HUDEP-2 (cell line): ENCODE results near the gene ATP8B2.

Experiments
- DNase-seq, 76 experiments: peaks; one replicate each; lab custom pipeline; 2025; ENCODE audit not compliant: unreplicated experiment in 76 of 76; lab: John Stamatoyannopoulos, UW

ATP8B2 gene

GRCh38 chr1:154384650-154385489 is 59.5 kb downstream of the ATP8B2 start:
- peak in 73 of 76 experiments; percentile 11 to 89 (median 67) for DNase-seq

DNA sequence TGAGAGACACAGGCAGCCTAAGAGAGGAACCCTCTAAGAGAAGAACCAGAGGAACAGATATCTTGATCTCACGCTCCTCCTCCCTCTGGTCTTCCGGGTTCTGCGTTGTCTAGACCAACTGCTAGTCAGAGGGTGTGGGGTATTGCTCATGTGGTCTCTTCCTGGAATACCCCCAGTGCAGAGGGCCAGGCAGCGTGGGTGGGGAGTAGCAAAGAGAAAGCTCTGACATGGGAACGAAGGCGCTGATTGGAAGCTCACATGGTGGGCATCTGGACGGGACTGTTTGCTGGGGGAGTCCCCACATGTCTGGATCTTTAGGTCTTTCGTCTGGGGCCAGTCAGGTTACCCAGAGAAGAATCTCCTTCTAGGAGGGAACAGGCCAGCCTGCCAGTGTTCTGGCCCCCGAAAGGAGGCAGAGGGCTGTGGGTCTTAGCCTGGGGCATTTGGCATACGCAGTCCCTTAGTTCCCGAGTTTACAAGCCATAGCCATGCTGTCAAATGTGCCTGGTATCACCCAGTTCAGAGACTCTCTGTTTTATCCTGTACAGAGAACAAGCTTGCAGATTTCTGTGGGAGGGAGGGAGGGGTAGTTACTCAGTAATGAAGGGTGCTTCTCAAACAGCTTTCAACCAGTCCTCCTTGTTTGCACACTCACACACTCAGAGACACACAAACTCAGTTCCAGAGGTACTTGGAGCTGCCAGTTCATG is 61.5 kb downstream of the ATP8B2 start:
- peak in 72 of 76 experiments; percentile 4 to 82 (median 55) for DNase-seq

DNA sequence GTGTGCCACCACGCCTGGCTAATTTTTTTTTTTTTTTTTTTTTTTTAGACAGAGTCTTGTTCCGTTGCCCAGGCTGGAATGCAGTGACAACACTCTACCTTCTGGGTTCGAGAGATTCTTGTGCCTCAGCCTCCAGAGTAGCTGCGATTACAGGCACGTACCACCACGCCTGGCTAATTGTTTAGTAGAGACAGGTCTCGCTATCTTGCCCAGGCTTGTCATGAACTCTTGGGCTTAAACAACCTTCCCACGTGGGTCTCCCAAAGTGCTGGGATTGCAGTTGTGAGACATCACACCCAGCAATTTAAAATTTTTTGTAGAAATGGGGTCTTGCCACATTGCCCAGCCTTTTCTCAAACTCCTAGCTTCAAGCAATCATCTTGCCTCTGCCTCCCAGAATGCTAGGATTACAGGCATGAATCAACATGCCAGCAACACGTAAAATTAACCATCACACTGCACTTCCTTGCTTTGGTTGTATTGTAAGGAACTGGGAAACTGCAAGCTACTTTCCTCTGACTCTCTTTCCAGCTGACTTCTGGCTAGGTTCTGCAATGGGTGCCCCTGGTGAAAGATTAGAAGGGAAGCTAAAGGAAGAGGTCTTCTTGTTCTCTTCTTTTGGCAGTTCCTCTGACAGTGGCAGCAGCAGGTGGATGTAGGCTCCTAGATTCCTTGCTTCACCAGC is 65.9 kb downstream of the ATP8B2 start:
- DNase-seq = no peak

- DNase-seq = no peak
Observed at GRCh38 chr1:154398141-154398540, 72.8 kb downstream of the ATP8B2 start.

DNA sequence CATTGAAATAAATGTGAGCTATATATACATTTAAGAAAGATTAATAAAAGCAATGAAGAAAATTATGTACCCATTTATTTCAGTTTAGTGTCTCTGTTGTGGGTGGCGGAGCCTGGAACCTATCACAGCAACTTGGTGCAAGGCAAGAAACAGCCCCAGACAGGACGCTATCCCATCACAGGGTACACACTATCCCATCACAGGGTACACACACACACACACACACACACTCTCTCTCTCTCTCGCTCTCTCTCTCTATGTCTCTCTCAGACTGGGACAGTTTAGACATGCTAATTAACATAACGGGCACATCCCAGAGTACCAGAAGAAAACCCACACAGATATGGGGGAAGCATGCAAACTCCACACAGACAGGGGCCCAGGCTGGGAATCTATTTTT is 73.4 kb downstream of the ATP8B2 start:
- DNase-seq = no peak

DNA sequence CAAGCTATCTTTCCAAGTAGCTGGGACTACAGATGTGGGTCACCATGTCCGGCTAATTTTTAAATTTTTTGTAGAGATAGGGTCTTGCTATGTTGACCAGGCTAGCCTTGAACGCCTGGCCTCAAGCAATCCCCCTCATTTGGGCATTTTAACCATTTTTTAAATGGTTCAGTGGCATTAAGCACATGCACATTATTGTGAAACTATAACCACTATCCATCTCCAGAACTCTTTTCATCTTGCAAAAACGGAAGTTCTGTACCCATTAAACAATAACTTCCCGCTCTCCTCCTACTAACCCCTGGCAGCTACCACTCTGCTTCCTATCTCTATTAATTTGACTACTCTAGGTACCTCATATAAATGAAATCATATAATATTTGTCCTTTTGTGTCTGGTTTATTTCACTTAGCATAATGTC is 75.1 kb downstream of the ATP8B2 start:
- DNase-seq = no peak
